Thoracic aorta (tissue), 2 donors: ENCODE results near the gene LRGUK. TPM values are rescaled to one million over a fixed set of nuclear protein-coding genes. Genes with fewer than 3 reads are reported as not detected.
"Not testable (repeated sequence)": the region's sequence is repeated elsewhere in the genome, so short reads cannot be mapped to it uniquely, and the experiment has no call there.

Experiments used
- ATAC-seq: fragments of 150-250 bp; one replicate; pipeline ENCODE4 v1.8.0; 2017; ENCODE audit warnings: low read depth; ENCODE audit not compliant: insufficient number of reproducible peaks, low FRiP score
- DNase-seq: peaks from one replicate; pipeline ENCODE4 v3.0.0-alpha.2; 2020; ENCODE audit warnings: low spot score
- H3K27ac ChIP-seq, 2 donors: fragments of 200-600 bp; sonication (generic); 1 replicate in 1 of 2; 2 replicates in 1 of 2; pipeline ENCODE4 v1.5.1; 2016; ENCODE audit warnings: mild to moderate bottlenecking in 2 of 2, moderate library complexity in 2 of 2
- H3K27me3 ChIP-seq: fragments of 200-600 bp; sonication (generic); replicated peaks from 2 replicates; pipeline ENCODE4 v1.6.0; 2016; ENCODE audit warnings: mild to moderate bottlenecking; ENCODE audit not compliant: insufficient read depth
- H3K36me3 ChIP-seq: fragments of 200-600 bp; sonication (generic); one replicate; pipeline ENCODE4 v1.5.1; 2016
- H3K4me1 ChIP-seq, 2 donors: fragments of 200-600 bp; sonication (generic); 1 replicate in 1 of 2; 2 replicates in 1 of 2; pipeline versions ENCODE4 v1.5.1 to v1.6.0; 2016; ENCODE audit warnings: low read depth in 2 of 2, mild to moderate bottlenecking in 1 of 2; ENCODE audit not compliant: control insufficient read depth in 1 of 2
- H3K4me3 ChIP-seq: fragments of 200-600 bp; sonication (generic); 2 replicates; pipeline ENCODE4 v1.5.1; 2016; ENCODE audit warnings: mild to moderate bottlenecking
- H3K9me3 ChIP-seq: fragments of 200-600 bp; sonication (generic); 2 replicates; pipeline ENCODE4 v1.5.1; 2016
- CTCF ChIP-seq: fragments of 200-600 bp; sonication (generic); IDR thresholded peaks from one replicate; pipeline ENCODE4 v1.5.1; 2019; ENCODE audit warnings: antibody characterized with exemption
- total RNA-seq, 2 donors: library from RNA; depleted of rRNA; stranded (reverse); fragments of >200 nt; gene quantifications; one replicate each; pipeline versions ENCODE4 v1.1.0 to v1.2.3, GENCODE V29; 2016

Gene LRGUK
- total RNA-seq, 2 donors from 2014 or later, result 0.14 to 0.71 TPM

- no peak for DNase-seq
- H3K4me1 ChIP-seq, result no peaks in the 10 kb centered on the region
- no peaks in the 10 kb centered on the region for H3K9me3 ChIP-seq
- H3K4me3 ChIP-seq, result no peak overlapping the region
- H3K27me3 ChIP-seq, result no peaks in the 10 kb centered on the region
- no peak for ATAC-seq
- no peak overlapping the region for H3K27ac ChIP-seq
- H3K36me3 ChIP-seq, result no peaks in the 10 kb centered on the region
- TF ChIP-seq CTCF, result no peak
Measured at GRCh38 chr7:134210227-134210626, 83.1 kb downstream of the LRGUK start.

GRCh38 chr7:134210976-134211663 lies 84.0 kb downstream of the LRGUK start:
- no peak overlapping the region for H3K4me3 ChIP-seq
- no peak for TF ChIP-seq CTCF
- ATAC-seq (no peak), DNase-seq (no peak)
- no peaks in the 10 kb centered on the region for H3K4me1 ChIP-seq
- H3K27me3 ChIP-seq, result no peaks in the 10 kb centered on the region
- no peaks in the 10 kb centered on the region for H3K9me3 ChIP-seq
- H3K27ac ChIP-seq, result no peak overlapping the region
- H3K36me3 ChIP-seq, result no peaks in the 10 kb centered on the region

- no peaks in the 10 kb centered on the region for H3K36me3 ChIP-seq
- H3K27ac ChIP-seq, result no peak overlapping the region
- no peaks in the 10 kb centered on the region for H3K9me3 ChIP-seq
- no peak for ATAC-seq
- DNase-seq, result no peak
- H3K4me3 ChIP-seq, result no peak overlapping the region
- no peaks in the 10 kb centered on the region for H3K27me3 ChIP-seq
- H3K4me1 ChIP-seq, result no peaks in the 10 kb centered on the region
- TF ChIP-seq CTCF, result no peak
Measured at GRCh38 chr7:134211817-134212216, 84.7 kb downstream of the LRGUK start.

GRCh38 chr7:134212576-134213546 lies 85.7 kb downstream of the LRGUK start:
- no peak for TF ChIP-seq CTCF
- no peaks in the 10 kb centered on the region for H3K9me3 ChIP-seq
- H3K27ac ChIP-seq, result no peak overlapping the region
- H3K36me3 ChIP-seq, result no peaks in the 10 kb centered on the region
- H3K4me3 ChIP-seq, result no peak overlapping the region
- no peak for ATAC-seq
- DNase-seq, result no peak
- no peaks in the 10 kb centered on the region for H3K4me1 ChIP-seq
- no peaks in the 10 kb centered on the region for H3K27me3 ChIP-seq

GRCh38 chr7:134220236-134220635 lies 93.1 kb downstream of the LRGUK start:
- ATAC-seq (no peak), DNase-seq (no peak)
- H3K27me3 ChIP-seq, result no peaks in the 10 kb centered on the region
- TF ChIP-seq CTCF, result no peak
- no peak overlapping the region for H3K4me3 ChIP-seq
- H3K4me1 ChIP-seq, result no peaks in the 10 kb centered on the region
- H3K9me3 ChIP-seq, result no peaks in the 10 kb centered on the region
- no peaks in the 10 kb centered on the region for H3K36me3 ChIP-seq
- no peak overlapping the region for H3K27ac ChIP-seq

GRCh38 chr7:134231296-134231695 lies 104.2 kb downstream of the LRGUK start:
- not testable (repeated sequence) for H3K36me3 ChIP-seq, DNase-seq, H3K4me3 ChIP-seq, H3K27me3 ChIP-seq, H3K9me3 ChIP-seq, H3K27ac ChIP-seq, H3K4me1 ChIP-seq, ATAC-seq
